GM19240 (cell line): Measurements from ENCODE around the gene RHOT1.

Experiments
- DNase-seq: peaks from one replicate; pipeline ENCODE4 v3.0.0; 2011; ENCODE audit warnings: low spot score; ENCODE audit not compliant: insufficient read length

RHOT1 gene

GRCh38 chr17:32268734-32269288, 126.5 kb downstream of the RHOT1 start:
- no peak for DNase-seq

- no peak for DNase-seq
Measured at GRCh38 chr17:32269377-32269776, 127.1 kb downstream of the RHOT1 start.

GRCh38 chr17:32271844-32272243, 129.5 kb downstream of the RHOT1 start:
- no peak for DNase-seq

GRCh38 chr17:32274101-32274500, 131.8 kb downstream of the RHOT1 start:
- DNase-seq = no peak

GRCh38 chr17:32274643-32275042, 132.3 kb downstream of the RHOT1 start:
- DNase-seq = no peak
